ENCODE data around the gene C2orf92.

The C2orf92 gene

GRCh38 chr2:97646977-97647376, 22.5 kb upstream of the C2orf92 start:
- peak overlapping the region in 9 of 11 experiments; percentile 91 to 99 (median 96); a peak in 8 of 22 replicates for H3K27ac ChIP-seq

GRCh38 chr2:97651114-97651513, 18.4 kb upstream of the C2orf92 start:
- H3K4me1 ChIP-seq, result peaks cover 10 to 38% (median 17%) of the 10 kb centered on the region in 10 experiments
- H3K9ac ChIP-seq, result no peak overlapping the region
- no peak overlapping the region for H3K4me2 ChIP-seq
- H3K27me3 ChIP-seq, result no peaks in the 10 kb centered on the region
- peaks cover 0 to 17% (median 12%) of the 10 kb centered on the region in 11 experiments; a peak in 18 of 22 replicates for H3K9me3 ChIP-seq (replicated peaks in 1 of 11)
- peaks cover 0 to 12% (median 0%) of the 10 kb centered on the region in 11 experiments; a peak in 2 of 22 replicates for H4K20me1 ChIP-seq
- peaks cover 60 to 84% (median 68%) of the 10 kb centered on the region in 11 experiments for H3K36me3 ChIP-seq
- no peak for TF ChIP-seq Cebpa-rat (IDR thresholded peaks at IDR 0.05)
- H3K27ac ChIP-seq, result no peak overlapping the region
- H3K4me3 ChIP-seq, result no peak overlapping the region

More at GRCh38 chr2:97646977-97647376, 22.5 kb upstream of the C2orf92 start:
- H3K4me2 ChIP-seq, result peak overlapping the region; percentile 80 to 94 (median 89)
- H3K9ac ChIP-seq, result peak overlapping the region; percentile 94 to 99 (median 98)
- peaks cover 0 to 12% (median 0%) of the 10 kb centered on the region in 11 experiments; a peak in 2 of 22 replicates for H4K20me1 ChIP-seq
- no peaks in the 10 kb centered on the region for H3K27me3 ChIP-seq
- peak overlapping the region; percentile 89 to 100 (median 98) for H3K4me3 ChIP-seq
- TF ChIP-seq Cebpa-rat (IDR thresholded peaks at IDR 0.05), result no peak
- H3K9me3 ChIP-seq (replicated peaks in 1 of 11), result no peaks in the 10 kb centered on the region
- peaks cover 21 to 34% (median 29%) of the 10 kb centered on the region in 10 experiments for H3K4me1 ChIP-seq
- H3K36me3 ChIP-seq, result peaks cover 33 to 47% (median 41%) of the 10 kb centered on the region in 11 experiments

DNA sequence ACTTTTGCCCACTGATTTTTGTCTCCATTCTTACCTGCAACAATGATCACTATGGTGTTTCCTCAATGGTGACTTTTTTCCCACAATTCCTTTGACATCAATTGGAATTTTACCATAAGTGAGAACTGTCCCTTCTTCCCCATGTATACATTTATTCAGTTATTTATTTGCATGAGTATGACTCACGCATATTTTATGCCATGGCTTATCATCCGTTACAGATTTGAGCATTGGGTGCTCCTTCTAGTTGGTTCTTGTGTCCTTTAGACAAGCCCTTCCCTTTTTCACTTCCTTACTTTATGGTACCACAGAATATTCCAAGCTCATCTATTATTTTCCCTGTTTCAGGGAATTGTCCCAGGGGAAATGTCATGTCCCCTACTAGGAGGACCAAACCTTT, 16.0 kb upstream of the C2orf92 start:
- peaks cover 0 to 15% (median 0%) of the 10 kb centered on the region in 11 experiments; a peak in 2 of 22 replicates for H4K20me1 ChIP-seq
- H3K27ac ChIP-seq, result no peak overlapping the region
- peak overlapping the region in 3 of 11 experiments; percentile 29 to 50 (median 49); a peak in 5 of 22 replicates for H3K4me2 ChIP-seq
- H3K9ac ChIP-seq, result no peak overlapping the region
- no peaks in the 10 kb centered on the region for H3K27me3 ChIP-seq
- peaks cover 0 to 17% (median 12%) of the 10 kb centered on the region in 11 experiments; a peak in 18 of 22 replicates for H3K9me3 ChIP-seq (replicated peaks in 1 of 11)
- peaks cover 68 to 90% (median 76%) of the 10 kb centered on the region in 11 experiments for H3K36me3 ChIP-seq
- no peak overlapping the region for H3K4me3 ChIP-seq
- H3K4me1 ChIP-seq, result peaks cover 0 to 29% (median 3%) of the 10 kb centered on the region in 10 experiments; a peak in 7 of 20 replicates
- no peak for TF ChIP-seq Cebpa-rat (IDR thresholded peaks at IDR 0.05)

DNA sequence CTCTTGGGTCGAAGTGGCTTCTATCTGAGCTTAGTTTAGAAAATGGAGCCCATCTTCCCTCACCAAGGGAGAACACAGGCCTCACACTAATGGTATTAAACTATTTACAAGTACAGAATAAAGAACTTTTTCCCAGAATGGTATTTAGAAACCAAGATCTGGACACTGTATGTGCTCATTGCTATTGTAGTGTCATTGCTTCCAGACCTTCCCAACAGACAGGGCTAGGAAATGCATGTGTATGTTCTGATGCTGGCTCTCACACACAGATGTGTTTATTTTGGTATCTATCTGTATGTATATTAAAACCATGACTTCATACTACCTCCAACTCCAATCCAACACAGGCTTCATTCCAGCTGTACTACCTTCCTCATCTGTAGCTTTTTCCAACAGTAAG, 15.6 kb upstream of the C2orf92 start:
- Histone ChIP-seq H3K4me1 (peaks cover 0 to 29% (median 3%) of the 10 kb centered on the region in 10 experiments; a peak in 7 of 20 replicates), H4K20me1 (peaks cover 0 to 19% (median 0%) of the 10 kb centered on the region in 11 experiments; a peak in 3 of 22 replicates), H3K9me3 (replicated peaks in 1 of 11) (peaks cover 0 to 17% (median 12%) of the 10 kb centered on the region in 11 experiments; a peak in 18 of 22 replicates), H3K9ac (no peak overlapping the region), H3K4me3 (no peak overlapping the region), H3K4me2 (peak overlapping the region in 3 of 11 experiments; percentile 29 to 50 (median 49); a peak in 4 of 22 replicates), H3K36me3 (peaks cover 68 to 90% (median 76%) of the 10 kb centered on the region in 11 experiments), H3K27me3 (no peaks in the 10 kb centered on the region), H3K27ac (no peak overlapping the region)
- TF ChIP-seq Cebpa-rat (IDR thresholded peaks at IDR 0.05), result no peak

DNA sequence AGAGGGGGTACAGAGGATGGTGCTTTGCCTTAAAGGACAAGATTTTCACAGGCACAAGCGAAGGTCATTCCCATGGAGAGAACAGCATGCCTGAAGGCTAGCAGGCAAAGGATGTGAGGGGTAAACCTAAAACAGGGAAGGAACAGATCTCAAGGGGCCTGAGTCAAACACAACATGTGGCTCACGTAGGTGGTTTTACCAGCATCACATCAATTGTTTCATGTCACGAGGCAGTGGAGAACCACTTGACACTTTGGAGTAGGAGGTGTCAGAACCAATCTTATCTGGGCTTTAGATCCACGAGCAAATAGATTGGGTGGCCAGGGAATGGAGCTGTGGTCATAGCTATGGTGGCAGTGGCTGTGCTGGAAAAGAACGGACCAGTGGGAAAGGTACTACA, 15.2 kb upstream of the C2orf92 start:
- H3K4me3 ChIP-seq, result no peak overlapping the region
- no peak overlapping the region for H3K9ac ChIP-seq
- H3K27me3 ChIP-seq, result no peaks in the 10 kb centered on the region
- H3K9me3 ChIP-seq (replicated peaks in 1 of 11), result peaks cover 0 to 17% (median 12%) of the 10 kb centered on the region in 11 experiments; a peak in 18 of 22 replicates
- H3K4me2 ChIP-seq, result no peak overlapping the region; a peak in 1 of 22 replicates
- TF ChIP-seq Cebpa-rat (IDR thresholded peaks at IDR 0.05), result no peak
- peaks cover 0 to 24% (median 0%) of the 10 kb centered on the region in 11 experiments; a peak in 5 of 22 replicates for H4K20me1 ChIP-seq
- peaks cover 68 to 90% (median 76%) of the 10 kb centered on the region in 11 experiments for H3K36me3 ChIP-seq
- H3K27ac ChIP-seq, result no peak overlapping the region
- peaks cover 0 to 29% (median 3%) of the 10 kb centered on the region in 10 experiments; a peak in 7 of 20 replicates for H3K4me1 ChIP-seq

DNA sequence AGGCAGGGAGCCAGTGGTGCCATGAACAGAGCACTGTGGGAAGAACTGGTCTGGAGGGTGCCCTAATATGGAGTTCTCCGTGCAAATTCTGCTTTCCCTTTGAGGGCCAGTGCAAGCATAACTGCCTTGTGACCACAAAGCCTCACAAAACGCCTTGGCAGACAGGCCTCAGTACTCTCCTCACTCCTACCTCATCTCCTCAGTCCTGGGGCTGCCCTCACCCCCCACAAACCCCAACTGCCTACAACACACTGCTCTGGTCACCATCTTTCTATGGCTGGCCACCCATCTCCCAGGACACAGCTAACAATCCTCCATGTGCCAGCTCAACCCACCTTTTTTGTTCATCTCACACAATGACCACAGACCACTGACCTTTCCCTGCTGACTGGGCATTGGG, 14.7 kb upstream of the C2orf92 start:
- no peak overlapping the region for H3K27ac ChIP-seq
- H3K4me1 ChIP-seq, result peaks cover 0 to 34% (median 3%) of the 10 kb centered on the region in 10 experiments; a peak in 8 of 20 replicates
- TF ChIP-seq Cebpa-rat (IDR thresholded peaks at IDR 0.05), result no peak
- H4K20me1 ChIP-seq, result peaks cover 0 to 28% (median 4%) of the 10 kb centered on the region in 11 experiments; a peak in 7 of 22 replicates
- H3K4me3 ChIP-seq, result no peak overlapping the region
- H3K27me3 ChIP-seq, result no peaks in the 10 kb centered on the region
- H3K4me2 ChIP-seq, result no peak overlapping the region; a peak in 1 of 22 replicates
- peaks cover 67 to 90% (median 76%) of the 10 kb centered on the region in 11 experiments for H3K36me3 ChIP-seq
- peaks cover 0 to 17% (median 12%) of the 10 kb centered on the region in 11 experiments; a peak in 18 of 22 replicates for H3K9me3 ChIP-seq (replicated peaks in 1 of 11)
- H3K9ac ChIP-seq, result no peak overlapping the region

- H3K36me3 ChIP-seq, result peaks cover 55 to 90% (median 78%) of the 10 kb centered on the region in 11 experiments
- peaks cover 0 to 17% (median 12%) of the 10 kb centered on the region in 11 experiments; a peak in 18 of 22 replicates for H3K9me3 ChIP-seq (replicated peaks in 1 of 11)
- no peak overlapping the region for H3K4me2 ChIP-seq
- no peak overlapping the region for H3K4me3 ChIP-seq
- H3K4me1 ChIP-seq, result peaks cover 4 to 48% (median 12%) of the 10 kb centered on the region in 10 experiments; a peak in 18 of 20 replicates
- no peaks in the 10 kb centered on the region for H3K27me3 ChIP-seq
- TF ChIP-seq Cebpa-rat (IDR thresholded peaks at IDR 0.05), result no peak
- no peak overlapping the region for H3K9ac ChIP-seq
- H4K20me1 ChIP-seq, result peaks cover 0 to 43% (median 17%) of the 10 kb centered on the region in 11 experiments; a peak in 13 of 22 replicates
- H3K27ac ChIP-seq, result no peak overlapping the region
These were observed 13.3 kb upstream of the C2orf92 start for GRCh38 chr2:97656129-97656755.

- no peak overlapping the region for H3K4me3 ChIP-seq
- peaks cover 12 to 56% (median 20%) of the 10 kb centered on the region in 10 experiments for H3K4me1 ChIP-seq
- no peak overlapping the region for H3K27ac ChIP-seq
- no peak overlapping the region for H3K4me2 ChIP-seq
- no peak for TF ChIP-seq Cebpa-rat (IDR thresholded peaks at IDR 0.05)
- peaks cover 55 to 97% (median 80%) of the 10 kb centered on the region in 11 experiments for H3K36me3 ChIP-seq
- H3K9me3 ChIP-seq (replicated peaks in 1 of 11), result peaks cover 0 to 17% (median 12%) of the 10 kb centered on the region in 11 experiments; a peak in 18 of 22 replicates
- no peaks in the 10 kb centered on the region for H3K27me3 ChIP-seq
- H3K9ac ChIP-seq, result no peak overlapping the region
- peaks cover 0 to 51% (median 21%) of the 10 kb centered on the region in 11 experiments; a peak in 14 of 22 replicates for H4K20me1 ChIP-seq
These were observed 12.5 kb upstream of the C2orf92 start for GRCh38 chr2:97656905-97657587.

All from BLaER1 treated with 17β-estradiol and CSF1 and Interleukin-3, amounts not matched to agents 10 nM and 100 nM (cell line).